C4-2B (cell line): ENCODE measurements around the gene PLIN5.

Source experiments
- CTCF ChIP-seq: fragments of 450-650 bp; conservative IDR thresholded peaks from 2 replicates; pipeline ENCODE4 v1.5.1; 2017; ENCODE audit warnings: mild to moderate bottlenecking
- ZFX ChIP-seq: fragments of 450-650 bp; IDR thresholded peaks from 2 replicates; pipeline ENCODE4 v1.6.1; 2017

- TF ChIP-seq CTCF (no peak), ZFX (no peak)
Measured at GRCh38 chr19:4582980-4583842, 48.2 kb upstream of the PLIN5 start.
